Hypothalamus (tissue), 51 donors: Measurements from ENCODE around the gene KDM4E.
"Not testable (repeated sequence)": the region's sequence is repeated elsewhere in the genome, so short reads cannot be mapped to it uniquely, and the experiment has no call there.

Experiments used
- DNase-seq, 51 donors: peaks; one replicate each; lab custom pipeline; 2025; lab: John Stamatoyannopoulos, UW

Gene KDM4E

DNA sequence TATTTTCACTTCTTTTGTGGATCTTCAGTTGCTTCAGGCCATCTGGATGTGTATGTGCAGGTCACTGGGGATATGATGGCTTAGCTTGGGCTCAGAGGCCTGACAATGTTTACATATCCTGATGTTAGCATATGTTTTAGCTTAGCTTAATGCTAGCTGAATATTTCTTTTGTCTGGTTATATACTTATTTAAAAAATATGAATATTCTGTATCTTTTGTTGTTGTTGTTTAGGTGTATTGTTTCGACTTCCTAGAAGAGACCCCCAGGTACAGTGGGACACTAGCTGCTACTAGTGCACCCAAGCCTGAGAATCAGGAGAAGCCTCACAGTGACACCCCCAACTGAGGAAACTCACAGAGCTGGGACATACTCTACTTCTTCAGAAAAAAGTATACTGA, at the start of gene KDM4E:
KDM4E (plus strand) TSS at position 301 of the 400 bp plus-strand sequence. CDS start 300 bp downstream, outside the sequence.
- DNase-seq = no peak

DNA sequence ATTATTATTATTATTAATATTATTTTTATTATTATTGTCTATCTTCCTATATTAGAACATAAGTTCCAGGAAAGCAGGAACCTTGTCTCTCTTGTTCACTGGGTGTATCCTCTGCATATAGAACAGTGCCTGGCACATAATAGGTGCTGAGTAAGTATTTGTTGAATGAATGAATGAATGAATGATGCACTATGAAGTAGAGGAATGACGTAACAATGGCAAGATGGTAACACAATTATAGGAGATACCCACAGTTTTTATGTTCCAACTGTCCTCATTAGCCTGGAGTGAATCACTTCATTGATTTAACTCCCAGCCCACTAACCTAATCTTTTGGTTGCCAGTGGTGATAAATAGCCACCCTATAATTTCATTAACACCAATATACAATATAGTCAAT, 49.5 kb upstream of the KDM4E start:
- DNase-seq = no peak

DNA sequence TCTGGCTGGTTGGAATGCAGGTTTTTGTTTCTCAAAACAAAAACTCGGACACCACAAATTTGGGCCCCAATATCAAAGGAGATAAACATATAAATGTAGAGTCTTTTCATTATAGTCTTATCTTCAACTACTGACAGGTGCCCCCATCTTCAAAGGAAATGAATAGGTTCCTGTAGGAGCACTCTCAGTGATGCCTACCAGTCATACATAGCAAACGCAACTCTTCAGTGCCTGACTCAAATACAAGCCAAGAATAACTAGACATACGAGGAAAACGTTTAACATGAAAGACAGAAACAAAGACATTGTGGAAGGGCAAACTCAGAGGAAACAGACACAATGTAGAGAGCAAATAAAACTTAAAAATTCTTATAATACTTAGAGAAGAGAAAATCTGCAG, 37.7 kb upstream of the KDM4E start:
- DNase-seq = no peak

DNA sequence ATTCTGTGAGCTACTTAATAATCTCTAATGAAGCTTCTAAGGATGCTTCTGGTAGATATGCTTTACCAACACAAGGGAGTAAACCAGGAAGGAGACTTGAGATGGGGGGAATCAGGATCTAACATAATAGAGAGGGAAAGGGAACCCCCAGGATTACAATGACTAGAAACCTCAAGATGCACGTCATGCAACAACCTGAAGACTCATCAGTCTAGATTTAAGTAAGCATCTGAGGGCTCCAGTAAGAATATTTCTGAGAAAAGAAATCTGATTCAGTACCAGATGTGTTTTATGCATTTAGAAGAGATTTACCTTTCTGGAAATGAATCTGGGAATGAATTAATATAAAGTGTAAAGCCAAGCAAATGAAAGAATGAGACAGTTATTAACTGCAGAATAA, 36.3 kb upstream of the KDM4E start:
- no peak for DNase-seq

DNA sequence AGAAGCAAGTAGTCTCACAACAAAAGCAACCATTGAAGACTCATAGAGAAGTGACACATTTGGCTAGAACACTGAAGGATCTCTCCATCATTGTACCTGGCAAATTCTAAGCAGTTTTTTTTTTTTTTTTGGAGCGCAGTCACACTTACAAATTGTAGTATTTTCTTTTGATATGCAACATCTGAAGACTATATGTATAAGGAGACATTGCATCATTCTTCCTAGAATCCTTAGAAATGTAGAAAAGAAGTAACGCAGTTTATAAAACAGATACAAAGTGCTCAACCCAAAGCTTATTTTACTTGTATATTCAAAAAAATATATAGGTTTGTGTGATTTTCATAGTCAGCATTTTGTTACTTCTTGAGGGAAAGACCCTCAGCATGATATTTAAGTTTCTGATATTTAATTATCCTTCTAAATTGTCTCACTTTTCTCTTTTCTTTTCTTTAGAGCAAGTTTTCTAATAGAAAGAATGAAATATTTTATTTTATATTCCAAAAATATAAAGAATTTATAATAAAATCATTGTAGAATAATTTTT, 31.6 kb upstream of the KDM4E start:
- no peak for DNase-seq

DNA sequence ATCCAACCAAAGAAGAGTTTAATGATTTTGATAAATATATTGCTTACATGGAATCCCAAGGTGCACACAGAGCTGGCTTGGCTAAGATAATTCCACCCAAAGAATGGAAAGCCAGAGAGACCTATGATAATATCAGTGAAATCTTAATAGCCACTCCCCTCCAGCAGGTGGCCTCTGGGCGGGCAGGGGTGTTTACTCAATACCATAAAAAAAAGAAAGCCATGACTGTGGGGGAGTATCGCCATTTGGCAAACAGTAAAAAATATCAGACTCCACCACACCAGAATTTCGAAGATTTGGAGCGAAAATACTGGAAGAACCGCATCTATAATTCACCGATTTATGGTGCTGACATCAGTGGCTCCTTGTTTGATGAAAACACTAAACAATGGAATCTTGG, 27.6 kb upstream of the KDM4E start:
- DNase-seq = no peak

DNA sequence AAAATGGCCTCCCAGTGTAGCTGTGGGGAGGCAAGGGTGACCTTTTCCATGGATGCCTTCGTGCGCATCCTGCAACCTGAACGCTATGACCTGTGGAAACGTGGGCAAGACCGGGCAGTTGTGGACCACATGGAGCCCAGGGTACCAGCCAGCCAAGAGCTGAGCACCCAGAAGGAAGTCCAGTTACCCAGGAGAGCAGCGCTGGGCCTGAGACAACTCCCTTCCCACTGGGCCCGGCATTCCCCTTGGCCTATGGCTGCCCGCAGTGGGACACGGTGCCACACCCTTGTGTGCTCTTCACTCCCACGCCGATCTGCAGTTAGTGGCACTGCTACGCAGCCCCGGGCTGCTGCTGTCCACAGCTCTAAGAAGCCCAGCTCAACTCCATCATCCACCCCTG, 26.8 kb upstream of the KDM4E start:
- no peak for DNase-seq

DNA sequence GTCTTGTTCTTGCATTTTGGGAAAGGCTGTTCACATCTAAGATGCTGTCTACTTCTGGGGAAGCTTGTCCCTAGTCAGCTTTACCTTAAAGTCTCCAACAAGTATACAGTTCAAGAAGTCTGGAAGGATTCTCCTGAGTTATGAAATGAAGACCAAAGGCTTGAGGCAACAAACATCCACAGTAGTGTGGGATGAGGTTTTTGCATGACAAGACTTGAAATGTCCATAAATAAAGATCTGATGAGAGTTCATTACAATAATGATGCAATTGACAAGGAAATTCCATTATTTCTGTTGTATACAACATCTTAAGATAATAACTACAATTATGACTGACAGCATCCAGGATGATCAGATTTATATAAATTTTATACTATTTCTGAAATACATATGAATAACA, 21.3 kb upstream of the KDM4E start:
- DNase-seq = no peak

DNA sequence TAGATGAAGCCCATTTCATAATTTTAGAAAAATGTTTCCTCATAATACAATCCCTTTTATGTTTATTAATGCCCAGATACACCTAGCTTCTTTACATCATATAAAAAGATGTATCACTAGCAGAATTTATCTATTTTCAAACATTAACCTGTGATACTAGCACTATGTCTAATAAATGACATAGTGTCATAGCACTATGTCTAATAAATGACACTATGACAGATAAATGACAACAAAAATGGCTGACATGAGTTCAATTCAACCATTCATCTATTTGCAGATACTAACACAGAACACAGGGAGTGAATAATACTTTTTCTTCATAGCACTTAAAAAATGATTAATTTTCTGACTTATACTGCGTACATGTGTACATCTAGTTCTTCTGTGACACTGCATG, 19.4 kb upstream of the KDM4E start:
- DNase-seq = no peak

DNA sequence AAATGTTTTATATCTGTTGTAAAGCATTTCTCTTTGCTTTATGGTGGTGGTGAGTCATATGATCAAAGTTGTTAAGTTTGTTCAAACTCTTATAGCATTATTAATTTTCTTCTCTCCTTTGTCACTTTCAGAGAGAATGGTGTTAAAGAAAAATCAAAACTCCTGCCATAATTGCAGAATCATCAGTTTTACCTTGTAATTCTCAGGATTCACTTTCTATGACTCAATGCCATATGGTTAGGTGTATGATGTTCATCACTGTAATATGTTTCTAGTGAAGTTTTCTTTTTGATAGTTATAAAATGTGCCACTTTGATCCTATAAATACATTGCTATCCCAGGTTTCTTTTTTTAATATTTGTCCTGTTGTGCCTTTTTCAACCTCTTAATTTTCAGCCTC, 13.7 kb upstream of the KDM4E start:
- no peak for DNase-seq

DNA sequence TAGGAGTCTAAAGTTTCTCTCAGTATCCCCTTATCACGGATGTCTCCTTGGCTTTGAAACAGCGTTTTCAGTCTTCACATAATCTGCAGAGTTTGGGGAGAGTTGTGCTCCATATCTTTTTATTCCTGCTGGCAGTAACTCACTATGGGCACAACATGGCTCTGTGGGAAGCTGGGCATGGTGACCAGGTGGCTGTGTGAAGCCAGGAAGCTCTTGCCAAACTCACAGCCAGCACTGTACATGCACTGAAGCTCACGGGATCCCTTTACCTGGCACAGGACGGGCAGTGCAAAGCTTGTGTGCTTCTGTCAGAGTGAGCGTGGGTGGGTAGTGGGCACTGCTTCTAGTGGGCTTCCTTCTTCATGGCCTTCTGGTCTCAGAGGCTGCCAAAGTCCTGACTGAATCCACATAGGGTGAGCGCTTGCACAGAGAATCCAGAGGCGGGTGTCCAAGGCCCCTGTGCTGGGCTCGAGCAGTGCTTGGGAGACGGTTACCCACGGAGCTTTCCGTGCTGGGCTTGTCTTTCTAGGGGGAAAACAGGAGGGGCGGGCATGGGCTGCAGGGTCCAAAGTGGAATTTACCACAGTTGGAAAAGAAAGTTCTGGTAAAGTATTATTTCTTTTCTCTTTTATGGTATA, 10.8 kb upstream of the KDM4E start:
- no peak for DNase-seq

DNA sequence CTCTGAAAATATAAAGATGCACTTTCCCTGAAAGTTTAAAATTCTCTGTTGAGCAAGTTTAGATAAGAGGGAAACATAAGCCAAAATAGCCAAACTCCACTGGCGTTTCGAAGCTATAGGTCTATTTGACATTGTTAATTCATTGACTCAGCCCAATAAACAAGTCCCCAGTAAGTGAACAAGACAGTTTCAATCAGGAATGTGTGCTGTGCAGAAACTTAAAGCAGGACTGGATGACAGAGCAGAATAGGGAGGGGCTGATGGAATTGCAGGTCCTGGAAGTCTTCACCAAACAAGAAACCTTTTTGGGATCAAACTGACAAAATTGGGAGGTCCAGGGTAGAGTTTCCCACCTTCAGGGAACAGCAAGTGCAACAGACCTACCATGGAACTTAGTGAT, 8.9 kb upstream of the KDM4E start:
- DNase-seq = no peak

DNA sequence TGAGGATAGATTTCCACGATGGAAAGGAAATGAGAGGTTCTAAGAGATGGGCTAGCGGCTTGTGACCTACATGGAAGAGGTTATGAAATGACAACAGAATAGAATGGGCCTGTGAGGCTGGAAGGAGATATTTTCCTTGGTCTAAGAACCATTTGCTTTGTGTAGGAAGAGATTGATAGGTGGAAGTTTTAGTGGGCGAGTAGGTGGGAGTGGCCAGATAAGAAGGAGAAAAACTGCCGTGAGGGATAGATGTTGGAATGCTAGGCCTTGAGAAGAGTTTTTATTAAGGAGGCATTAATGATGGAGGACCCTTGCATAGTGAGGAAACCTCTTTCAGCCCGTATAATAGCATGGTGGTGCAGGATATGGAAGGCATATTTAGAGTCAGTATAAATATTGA, 3.6 kb upstream of the KDM4E start:
- DNase-seq = not testable (repeated sequence)

DNA sequence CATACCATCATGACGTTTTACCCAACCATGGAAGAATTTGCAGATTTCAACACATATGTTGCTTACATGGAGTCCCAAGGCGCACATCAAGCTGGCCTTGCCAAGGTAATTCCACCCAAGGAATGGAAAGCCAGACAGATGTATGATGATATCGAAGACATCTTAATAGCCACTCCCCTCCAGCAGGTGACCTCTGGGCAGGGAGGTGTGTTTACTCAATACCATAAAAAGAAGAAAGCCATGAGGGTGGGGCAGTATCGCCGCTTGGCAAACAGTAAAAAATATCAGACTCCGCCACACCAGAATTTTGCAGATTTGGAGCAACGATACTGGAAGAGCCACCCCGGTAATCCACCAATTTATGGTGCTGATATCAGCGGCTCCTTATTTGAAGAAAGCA, 536 bp downstream of the KDM4E start:
- not testable (repeated sequence) for DNase-seq

DNA sequence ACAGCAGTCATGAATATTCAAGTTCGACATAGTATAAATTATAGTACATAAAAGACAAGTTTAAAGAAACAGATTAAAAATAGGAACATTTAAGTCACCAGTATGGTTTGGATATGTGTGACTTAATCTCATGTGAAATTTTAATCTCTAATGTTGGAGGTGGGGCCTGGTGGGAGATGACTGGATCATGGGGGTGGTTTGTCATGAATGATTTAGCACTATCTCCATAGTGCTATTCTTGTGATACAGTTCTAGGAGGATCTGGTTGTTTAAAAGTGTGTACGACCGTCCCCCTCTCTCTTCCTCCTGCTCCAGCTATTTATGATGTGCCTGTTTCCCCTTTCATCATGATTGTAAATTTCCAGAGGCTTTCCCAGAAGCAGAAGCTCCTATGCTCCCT, 3.3 kb downstream of the KDM4E start:
- no peak for DNase-seq

DNA sequence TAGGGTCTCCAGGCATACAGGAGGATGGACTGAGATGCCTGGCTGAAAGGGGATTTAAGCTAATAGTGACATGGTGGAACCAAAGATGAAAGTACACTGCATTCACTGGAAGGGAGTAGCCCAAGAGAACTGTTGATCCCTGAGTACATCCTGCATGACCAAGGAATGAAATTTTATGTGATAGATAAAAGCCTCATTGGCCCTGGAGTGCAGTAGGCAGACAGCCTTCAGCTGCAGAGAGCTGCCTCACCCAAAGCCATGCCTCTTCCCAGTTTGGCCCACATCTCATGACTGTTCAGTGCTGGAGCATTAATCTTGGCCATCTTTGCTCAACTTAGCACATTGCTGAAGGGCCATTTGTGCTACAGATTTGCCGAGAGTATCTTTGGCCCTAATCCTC, 8.0 kb downstream of the KDM4E start:
- no peak for DNase-seq

DNA sequence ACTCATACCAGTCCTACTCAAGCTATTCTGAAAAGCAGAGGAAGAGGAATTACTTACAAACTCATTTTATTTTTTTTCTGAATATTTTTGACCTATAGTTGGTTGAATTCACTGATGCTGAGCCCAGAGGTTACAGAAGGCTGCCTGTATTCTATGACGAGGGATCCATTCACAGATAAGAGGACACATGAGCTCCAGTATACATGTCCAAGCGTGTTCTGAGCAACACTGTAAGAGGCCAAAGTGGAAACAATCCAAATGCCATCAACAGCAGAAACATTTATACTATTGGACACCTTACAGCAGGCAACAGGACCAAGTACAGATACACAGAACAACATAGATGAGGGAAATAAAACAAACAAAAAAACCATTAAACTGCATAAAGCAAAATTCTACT, 10.3 kb downstream of the KDM4E start:
- no peak for DNase-seq

DNA sequence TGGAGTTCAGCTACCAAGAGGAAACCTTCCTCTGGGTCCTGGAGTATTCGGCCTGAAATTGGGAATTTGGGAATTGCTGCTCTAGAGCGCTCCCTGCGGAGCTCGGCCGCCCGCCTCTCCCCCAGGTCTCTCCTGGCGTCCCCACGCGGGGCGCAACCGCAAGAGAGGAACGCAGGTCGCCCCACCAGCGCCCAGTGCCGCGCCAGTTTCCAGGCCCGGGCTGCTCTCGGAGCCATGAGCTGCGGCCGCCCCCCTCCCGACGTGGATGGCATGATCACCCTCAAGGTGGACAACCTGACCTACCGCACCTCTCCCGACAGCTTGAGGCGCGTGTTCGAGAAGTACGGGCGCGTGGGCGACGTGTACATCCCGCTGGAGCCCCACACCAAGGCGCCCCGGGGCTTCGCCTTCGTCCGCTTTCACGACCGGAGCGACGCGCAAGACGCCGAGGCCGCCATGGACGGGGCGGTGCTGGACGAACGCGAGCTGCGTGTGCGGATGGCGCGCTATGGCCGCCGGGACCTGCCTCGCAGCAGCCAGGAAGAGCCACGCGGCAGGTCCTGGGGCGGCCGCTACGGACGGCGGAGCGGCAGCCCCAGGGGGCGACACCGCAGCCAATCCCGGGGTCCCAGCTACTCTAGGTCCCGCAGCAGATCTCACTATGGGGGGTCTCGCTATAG, 12.4 kb downstream of the KDM4E start:
- not testable (repeated sequence) for DNase-seq

DNA sequence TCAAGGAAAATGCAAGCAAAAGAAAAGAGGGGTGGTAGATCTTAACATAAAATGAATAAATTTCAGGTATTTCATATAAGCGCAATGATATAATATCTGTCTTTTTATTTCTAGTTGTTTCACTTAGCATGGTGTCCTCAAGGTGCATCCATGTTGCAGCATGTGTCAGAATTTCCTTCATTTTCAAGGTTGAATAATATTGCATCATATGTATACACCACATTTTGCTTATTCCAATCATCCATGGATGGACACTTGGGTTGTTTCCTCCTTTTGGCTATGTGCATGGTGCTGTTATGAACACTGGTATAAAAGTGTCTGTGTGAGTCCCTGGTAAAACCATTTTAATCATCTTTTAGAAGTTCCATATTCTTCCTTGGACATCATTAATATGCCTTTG, 17.2 kb downstream of the KDM4E start:
- no peak for DNase-seq

DNA sequence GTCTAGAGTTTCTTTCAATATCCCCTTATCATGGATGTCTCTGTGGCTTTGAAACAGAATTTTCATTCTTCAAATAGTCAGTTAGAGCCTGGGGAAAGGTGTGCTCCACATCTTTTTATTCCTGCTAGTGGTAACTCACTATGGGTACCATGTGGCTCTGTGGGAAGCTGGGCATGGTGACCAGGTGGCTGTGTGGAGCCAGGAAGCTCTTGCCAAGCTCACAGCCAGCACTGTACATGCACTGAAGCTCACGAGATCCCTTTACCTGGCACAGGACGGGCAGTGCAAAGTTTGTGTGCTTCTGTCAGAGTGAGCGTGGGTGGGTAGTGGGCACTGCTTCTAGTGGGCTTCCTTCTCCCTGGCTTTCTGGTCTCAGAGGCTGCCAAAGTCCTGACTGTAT, 17.8 kb downstream of the KDM4E start:
- DNase-seq = no peak

DNA sequence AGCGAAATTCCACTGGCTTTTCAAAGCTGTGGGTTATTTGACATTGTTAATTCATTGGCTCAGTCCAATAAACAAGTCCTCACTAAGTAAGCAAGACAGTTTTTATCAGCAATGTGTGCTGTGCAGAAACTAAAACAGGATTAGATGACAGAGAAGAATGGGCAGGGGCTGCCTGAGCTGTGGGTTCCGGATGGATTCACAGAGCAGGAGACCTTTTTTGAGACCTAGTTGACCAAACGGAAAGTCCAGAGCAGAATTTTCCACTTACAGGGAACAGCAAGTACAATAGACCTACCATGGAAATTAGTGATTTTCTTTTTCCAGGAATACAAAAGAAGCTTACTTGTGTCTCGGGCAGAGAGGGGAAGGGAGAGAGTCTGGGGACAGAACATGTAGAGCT, 19.0 kb downstream of the KDM4E start:
- DNase-seq = no peak

DNA sequence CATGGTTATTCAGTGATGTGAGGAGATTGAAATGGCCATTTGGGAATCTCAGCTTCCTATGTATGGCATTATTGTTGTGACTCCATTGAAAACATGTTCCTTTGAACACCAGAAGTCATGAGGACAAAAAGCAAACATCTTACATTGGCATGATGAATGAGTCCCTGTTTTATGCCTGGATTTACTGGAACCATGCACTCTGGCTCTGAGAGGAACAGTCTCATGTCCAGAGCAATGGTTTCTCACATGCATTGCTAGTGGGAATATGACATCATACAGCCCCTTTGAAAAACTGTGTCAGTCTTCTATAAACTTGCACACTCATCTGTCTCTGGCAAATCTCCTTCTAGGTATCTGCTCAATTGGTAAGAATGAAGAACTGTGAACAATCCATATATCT, 20.8 kb downstream of the KDM4E start:
- no peak for DNase-seq

DNA sequence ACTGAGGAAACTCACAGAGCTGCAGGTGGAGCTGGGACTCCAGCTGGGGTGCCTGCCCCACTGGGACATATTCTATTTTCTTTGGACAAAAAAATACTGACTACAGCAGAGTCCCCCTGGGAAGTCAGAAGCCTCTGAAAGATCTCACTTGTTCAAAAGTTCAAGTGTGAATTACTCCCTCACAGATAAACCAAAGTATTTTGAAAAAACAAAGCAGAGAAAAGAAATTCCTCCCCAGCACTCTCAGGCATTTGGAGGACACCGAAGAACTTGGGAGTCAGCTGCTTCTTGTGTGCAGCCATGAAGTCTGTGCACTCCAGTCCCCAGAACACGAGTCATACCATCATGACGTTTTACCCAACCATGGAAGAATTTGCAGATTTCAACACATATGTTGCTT, 24.1 kb downstream of the KDM4E start, which contains the start of gene KDM4F:
KDM4F (plus strand) TSS at position 301 of the 400 bp plus-strand sequence.
- DNase-seq = not testable (repeated sequence)
